GM12891 (cell line): ENCODE results near the gene IPPK.

ENCODE experiments used
- POLR2A ChIP-seq: IDR thresholded peaks from 2 replicates; pipeline ENCODE4 v1.6.1; 2011; ENCODE audit warnings: low read depth, low read length, control low read depth
- POLR2AphosphoS5 ChIP-seq: IDR thresholded peaks from 2 replicates; pipeline ENCODE4 v1.6.1; 2011; ENCODE audit warnings: low read depth, low read length, control low read depth
- SPI1 ChIP-seq: IDR thresholded peaks from 2 replicates; pipeline ENCODE4 v1.6.1; 2011; ENCODE audit warnings: low read depth, low read length, control low read depth
- TAF1 ChIP-seq: IDR thresholded peaks from 2 replicates; pipeline ENCODE4 v1.6.1; 2011; ENCODE audit warnings: low read depth, low read length, control low read depth

GRCh38 chr9:92669527-92669889, 423 bp downstream of the IPPK start:
- TF ChIP-seq TAF1 (no peak), POLR2AphosphoS5 (no peak), POLR2A (no peak), SPI1 (no peak)
